GM19455 (cell line): ENCODE results near the gene ARHGAP42.

Experiments
- ATAC-seq: cut with Tn5 transposase; IDR thresholded peaks from one replicate; pipeline ENCODE4 v1.9.1; 2021; ENCODE audit not compliant: unreplicated experiment

ARHGAP42 gene

DNA sequence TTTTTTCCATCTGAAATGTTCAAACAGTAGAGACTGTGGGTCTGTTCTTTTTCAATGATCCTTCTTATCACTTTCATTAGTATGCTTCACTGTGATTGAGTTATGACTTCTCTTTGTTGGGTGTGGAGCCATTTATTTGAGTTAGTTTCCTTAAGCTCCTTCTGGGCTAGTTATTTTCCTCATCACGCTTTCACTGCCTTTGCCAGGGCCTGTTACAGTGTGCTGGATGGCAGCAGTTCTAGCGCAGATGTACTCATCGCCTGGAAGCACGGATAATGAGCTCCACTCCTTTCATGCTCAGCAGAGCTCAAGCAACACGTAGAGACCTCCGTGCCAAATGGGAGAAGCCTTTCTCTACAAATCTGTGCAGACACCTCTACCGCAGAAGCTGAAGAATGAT is 7.0 kb upstream of the ARHGAP42 start:
- no peak for ATAC-seq

DNA sequence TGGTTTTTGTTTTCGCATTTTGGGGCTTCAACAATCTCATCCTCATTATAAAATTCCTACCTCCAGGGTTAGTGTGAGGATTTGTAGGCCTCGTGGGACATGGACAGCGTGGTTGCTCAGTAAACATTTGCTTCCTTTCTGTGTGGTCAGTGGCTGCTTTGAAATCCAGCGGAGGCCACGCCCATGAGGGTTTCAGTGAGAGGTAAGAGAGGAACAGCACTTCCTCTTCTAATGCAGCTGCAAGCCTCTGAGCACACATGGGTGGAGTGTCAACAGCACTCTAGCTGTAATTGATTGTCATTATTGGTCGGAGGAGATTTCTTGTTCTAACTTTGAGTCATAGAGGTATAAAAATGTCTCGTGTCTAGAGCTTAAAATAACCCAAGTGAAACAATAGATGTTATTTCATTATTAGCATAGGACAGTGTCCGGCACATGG is 6.0 kb upstream of the ARHGAP42 start:
- peak; percentile 96 for ATAC-seq

DNA sequence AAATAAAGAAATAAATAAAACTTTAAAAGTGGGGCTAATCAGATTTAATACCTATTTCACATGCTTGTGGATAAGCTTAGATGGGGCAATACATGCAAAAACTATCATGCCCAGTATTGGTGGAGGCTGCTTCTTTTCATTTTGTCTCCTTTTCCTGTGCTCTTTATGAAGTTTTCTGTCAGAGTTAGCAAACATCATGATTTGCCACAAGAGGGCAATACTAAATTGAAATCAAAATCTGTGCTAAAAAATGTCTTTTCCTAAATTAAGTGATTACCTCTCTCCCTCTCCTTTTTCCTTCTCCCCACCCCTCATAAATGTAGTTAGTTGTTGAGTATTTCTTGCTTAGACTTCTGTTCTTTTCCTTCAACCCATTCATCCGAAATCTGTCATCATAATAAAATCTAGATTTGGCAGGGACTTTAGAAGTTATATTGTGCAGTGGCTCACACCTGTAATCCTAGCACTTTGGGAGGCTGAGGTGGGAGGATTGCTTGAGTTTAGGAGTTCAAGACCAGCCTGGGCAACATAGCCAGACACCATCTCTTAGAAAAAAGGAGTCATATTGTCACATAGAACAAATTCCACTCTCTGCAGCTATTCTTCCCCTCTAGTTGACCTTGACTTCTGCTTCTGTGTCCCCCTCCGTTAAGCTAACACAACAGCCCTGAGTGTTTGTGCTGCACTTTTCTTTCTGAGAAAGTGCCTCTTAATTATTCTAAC is 4.7 kb upstream of the ARHGAP42 start:
- no peak for ATAC-seq

DNA sequence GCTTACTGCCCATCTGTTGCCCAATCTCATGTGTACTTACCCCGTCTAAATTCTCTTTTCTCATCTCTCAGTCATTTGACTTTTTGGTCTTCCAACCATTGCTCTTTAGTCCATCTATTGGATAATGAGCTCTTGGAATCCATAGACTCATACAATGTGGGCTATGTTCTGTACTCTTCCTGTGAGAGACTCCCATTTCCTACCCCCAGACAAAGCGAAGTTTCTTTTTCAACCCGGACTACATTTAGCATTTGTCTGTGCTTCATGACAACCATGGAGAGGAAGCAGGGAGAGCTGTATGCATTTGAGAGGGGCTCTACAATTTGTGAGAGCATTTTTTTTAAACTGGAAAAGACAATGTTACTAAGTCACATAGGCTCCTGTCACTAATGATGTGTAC is 4.0 kb upstream of the ARHGAP42 start:
- ATAC-seq = no peak

DNA sequence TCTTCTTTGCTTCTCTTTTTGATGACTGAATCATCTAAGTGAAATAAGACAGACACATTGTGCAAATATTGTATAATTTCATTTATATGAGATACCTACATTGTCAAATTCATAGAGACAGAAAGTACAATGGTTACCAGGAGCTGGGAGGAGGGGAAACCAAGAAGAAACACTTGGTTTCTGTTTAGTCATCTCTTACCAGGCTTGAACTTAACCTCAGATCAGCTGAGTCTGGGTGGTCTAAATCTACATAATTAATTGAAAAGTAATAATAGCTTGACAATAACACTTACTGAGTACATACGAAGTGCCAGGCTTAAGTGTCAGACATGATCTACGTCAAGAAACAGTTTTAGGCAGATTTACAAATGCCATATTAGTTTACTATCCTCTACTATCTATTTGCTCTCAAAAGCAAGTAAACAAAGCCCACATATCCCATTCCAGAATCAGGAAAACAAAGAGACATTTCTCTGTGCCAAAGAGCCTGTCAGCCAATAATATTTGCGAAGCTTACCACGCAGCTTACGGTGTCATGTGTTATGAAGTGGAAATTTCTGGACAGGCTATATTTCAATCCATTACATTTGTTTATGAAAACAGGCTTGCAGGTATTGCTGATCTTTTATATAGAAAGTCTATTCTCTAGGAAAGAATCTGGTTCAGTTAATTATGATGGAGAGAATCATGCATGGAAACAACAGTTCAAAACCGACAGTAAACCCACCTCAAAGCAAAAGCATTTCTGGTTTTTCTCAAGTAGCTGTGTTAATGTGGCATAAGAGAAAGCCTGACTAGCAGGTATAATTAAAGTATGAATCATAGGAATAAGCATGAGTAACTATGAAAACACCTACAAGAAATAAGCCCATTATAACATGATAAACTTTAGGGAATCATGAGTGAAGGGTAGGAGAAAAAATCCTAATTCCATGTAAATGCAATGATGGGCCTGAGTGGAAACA is 2.7 kb upstream of the ARHGAP42 start:
- peak; percentile 31 for ATAC-seq

DNA sequence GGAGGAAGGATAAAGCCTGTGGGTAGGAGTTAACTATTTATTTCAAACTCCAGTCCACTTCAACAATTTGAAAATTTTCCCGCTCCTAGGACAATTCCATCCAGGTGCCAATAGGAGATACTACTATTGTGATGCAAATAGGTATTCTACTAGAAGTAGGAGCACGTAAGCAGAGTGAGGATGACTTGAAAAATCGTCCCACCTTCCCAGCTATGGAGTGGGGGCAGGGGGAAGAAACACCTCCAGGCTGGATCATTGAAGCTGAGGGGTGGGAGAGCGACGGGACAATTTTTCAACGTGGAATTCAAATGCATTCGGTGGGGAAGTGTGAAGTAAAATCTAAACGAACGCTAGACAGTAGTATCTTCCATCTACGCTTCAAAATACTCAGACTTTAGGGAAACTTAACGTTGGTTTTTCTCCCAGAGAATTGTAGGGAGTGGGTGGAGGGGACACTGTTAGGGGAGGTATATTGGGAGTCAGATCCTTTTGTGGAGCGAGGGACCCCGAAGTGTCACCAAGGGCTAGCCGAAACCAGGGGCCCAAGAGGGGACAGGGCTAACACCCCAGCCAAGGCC is 523 bp upstream of the ARHGAP42 start:
- ATAC-seq = no peak

DNA sequence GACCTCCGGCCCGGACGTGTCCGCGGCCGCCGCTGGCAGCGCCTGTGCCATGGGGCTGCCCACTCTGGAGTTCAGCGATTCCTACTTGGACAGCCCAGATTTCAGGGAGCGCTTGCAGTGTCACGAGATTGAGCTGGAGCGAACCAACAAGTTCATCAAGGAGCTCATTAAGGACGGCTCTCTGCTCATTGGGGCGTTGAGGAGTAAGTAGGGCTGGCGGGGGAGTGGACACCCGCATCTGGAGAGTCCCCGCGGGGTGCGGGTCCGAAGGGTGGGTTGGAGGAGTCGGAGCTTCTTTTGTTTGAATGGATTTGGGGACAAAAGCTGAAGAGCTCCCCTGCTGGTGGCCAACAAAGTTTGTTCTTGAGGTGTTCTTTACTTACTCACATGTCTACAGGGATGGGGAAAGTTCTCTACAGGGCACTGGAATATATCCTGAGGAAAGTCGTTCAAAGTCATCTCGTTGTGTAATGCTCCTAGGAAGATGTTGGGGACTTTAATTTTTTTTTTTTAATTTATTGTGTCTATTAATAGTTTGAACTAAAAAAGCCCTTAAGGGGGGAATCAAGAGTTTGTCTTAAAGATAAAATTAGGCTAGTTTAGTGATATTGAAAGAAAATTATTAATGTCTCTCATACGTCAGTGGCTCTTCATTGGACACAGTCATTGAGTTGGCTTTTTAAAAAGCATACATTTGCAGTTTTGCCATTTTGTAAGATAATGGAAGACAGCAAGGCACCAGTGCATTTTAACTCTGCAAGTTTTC is 725 bp downstream of the ARHGAP42 start:
- ATAC-seq = peak; percentile 73

DNA sequence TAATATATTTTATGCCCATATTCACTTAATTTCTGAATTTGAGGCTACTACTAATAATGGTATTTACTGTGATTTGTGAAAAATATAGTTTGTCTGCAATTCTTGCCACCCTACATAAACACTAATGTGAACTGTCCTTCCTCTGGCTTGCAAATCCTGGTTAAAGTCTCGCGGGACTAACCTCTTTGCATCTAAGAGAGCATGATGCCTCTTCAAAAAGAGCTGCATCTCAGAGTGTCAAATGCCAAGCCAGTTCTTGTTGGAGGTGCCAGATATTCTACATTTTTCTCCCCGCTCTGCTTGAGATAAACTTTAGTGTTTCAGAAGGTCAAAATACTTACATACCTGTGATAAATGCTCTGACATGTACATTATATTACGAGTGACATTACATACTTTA is 2.1 kb downstream of the ARHGAP42 start:
- no peak for ATAC-seq

DNA sequence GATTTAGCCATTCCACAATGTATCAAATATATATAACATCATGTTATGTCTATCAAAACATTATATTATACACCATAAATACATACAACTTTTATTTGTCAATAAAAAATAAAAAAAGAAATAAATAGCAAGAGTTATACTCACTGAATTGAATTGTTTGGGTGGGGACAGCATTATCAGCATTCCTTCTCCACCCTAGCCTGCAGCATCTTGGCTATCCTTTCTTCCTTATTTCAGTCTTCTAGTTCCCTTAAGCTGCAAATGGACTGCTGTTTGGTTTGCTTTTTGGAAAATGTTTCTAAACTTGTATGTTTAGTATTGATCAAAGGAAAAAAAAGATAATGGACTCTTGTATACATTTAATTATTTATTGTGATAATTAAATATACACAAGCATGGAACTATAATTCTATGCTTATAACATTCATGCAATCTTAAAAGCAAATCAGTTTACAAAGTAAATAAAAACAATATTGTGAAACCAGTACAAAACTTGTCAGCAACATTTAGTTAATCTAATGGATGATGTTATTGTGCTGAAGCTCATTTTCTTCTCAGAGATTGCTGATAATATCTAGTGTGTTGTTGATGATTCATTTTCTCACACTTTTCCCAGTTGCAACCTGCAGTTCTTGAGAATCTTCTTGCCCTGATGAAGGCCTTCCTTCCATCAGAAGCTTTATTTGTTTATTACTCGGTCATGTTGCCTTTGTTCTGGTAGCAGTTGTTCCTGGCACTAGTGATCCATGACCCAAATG is 5.0 kb downstream of the ARHGAP42 start:
- no peak for ATAC-seq

DNA sequence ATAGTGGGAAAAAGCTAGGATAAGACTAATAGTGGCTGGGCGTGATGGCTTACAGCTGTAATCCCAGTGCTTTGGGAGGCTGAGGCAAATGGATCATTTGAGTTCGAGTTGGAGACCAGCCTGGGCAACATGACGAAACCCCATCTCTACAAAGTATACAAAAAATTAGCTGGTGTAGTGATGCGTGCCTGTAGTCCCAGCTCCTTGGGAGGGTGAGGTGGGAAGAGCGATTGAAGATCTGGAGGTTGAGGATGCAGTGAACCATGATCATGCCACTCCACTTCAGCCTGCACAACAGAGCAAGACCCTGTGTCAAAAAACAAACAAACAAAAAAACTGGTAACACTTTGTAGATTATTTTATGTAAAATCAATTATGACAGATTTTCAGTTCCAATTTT is 8.8 kb downstream of the ARHGAP42 start:
- ATAC-seq = no peak

DNA sequence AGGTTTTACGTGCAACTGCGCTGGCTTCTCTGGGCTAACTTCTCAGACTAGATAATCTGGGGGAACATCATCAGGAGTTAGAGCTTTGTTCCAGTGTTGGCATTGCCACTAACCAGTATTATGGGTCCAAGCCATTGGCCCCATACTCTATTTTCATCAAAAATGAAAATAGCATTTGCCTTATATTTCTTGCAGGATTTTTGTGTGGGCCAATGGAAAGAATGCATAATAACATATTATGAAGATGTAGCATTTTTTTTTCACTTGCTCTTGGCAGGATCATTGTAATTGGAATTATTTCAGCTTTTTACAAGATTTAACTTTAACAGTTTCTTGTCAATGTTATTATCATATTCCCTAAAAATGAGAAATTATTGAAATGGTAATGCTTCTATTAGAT is 16.1 kb downstream of the ARHGAP42 start:
- no peak for ATAC-seq

DNA sequence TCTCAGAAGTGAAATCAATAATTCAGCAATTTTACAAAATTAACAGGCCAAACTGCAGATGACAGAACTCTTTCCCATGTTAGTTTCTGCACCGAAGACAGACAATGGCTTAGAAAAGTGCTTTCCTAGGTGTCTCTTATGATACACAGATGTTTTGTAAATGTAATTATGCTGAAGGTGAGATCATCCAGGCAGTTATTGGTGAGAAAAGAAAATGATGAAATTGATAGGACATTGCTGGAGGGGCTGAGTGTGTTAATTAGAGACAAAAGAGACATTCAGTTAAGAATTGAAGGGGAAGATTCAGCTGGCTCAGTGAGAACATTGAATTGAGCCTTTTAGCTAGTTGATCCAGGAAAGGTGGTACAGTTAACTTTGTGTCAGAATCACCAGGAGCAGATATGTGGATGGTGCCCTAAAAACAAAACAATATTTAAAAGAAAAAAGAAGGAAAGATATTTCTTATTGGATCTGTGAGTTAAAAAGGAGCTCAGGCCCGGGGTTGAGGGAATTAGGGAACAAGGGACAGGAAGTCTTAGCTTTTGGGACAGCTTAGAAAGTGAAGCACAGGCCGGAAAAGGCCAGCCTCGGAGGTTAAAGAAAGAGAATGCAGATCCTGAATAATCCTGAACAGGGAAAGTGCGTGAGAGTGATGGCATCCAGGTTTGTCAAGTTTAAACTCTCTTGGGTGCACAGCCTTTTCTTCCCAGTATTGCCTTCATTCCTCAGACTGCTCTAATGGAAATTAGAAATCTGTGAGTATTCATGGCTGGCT is 16.9 kb downstream of the ARHGAP42 start:
- ATAC-seq = no peak

DNA sequence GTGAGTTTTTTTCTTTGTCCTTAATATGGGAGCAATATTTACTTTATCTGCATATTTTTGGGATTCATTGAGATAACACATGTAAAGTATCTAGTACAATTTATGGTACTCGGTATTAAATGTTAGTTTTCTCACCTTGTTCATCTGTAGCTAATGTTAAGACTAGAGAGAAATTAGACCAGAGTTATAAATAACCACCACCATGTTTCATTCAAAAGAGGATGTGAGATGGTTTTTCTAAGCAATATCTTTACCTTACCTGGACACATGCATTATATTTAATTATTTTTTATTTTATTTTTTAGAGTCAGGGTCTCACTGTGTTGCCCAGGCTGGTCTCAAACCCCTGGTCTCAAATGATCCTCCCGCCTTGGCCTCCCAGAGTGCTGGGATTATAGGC is 18.4 kb downstream of the ARHGAP42 start:
- ATAC-seq = no peak

DNA sequence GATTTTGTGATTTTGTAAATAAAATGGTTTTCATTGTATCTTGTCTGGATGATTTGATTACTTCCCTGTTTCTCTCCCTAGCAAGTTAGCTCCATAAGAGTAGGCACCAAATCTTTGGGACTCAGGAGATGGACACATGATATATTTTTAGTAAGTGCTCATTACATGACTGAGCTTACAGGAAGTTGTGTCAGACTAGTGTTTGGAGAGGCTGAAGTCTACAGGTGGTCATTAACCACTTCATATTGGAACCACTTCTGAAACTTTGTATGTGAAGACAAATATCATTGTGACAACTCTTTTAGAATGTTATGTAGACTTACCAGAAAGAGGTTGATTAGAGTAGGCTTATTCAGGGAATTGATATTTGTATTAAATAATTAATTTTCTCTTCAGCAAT is 19.1 kb downstream of the ARHGAP42 start:
- peak; percentile 48 for ATAC-seq

DNA sequence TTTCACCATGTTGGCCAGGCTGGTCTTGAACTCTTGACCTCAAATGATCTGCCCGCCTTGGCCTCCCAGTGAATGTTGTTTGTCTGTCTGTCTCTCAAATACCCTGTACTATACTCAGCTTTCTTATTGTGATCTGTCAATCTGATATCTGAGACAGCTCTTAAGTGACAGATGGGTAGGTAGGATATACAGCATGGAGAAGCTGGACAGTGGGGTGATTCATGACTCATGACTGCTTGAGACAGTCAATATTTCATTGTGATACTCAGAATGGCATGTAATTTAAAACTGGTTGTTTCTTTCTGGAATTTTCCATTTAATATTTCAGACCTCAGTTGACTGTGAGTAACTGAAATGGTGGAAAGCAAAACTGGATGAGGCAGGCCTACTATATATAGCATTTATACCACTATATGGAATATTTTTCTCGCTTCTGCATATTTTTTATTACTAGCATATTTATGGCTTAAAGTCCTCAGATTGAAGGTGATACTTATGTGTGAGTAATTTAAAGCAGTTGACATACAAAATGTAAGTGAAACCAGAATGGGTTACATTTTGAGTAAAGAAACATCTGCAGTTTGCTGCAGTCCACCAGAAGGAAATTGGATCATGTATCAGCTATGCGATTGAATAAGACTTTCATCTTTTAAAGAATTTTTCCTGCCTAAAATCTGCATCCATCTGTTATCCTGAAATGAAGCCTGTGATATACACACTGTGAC is 22.3 kb downstream of the ARHGAP42 start:
- peak; percentile 75 for ATAC-seq

DNA sequence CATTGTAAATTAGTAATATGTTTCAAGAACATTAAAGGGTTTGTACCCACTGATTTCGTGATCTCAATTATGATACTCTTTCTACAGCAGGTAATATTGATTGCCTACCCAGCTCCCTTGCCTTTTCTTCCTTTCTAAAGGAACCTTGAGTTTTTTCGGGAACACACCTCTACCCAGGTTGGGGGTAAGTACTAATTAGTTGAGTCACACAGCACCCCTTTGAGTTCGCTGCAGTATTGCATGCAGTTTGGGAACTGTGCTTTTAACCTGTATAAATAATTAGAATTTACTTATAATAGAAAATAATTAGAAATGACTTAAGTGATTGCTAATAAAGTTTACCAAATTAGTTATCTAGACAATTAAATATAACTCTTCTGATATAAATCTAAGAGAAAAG is 24.9 kb downstream of the ARHGAP42 start:
- ATAC-seq = no peak

DNA sequence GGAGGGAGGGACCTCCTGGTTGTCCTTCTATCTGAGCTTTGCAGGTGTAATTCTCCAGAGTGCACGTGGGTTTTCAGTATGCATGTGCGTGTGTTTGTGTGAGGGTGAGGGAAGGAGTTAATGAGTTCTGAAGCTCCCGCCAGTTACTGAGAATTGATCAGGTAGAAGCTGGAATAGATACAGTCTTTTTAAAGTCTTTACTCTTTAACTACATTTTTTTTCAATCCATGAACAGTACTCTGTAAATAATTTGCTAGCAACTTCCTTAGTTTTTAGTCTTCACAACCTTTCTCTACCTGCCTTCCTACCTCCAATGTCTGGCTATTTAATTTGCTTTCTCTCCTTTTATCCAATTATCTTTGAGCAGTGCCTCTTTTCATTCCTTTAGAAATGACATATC is 25.5 kb downstream of the ARHGAP42 start:
- ATAC-seq = no peak

DNA sequence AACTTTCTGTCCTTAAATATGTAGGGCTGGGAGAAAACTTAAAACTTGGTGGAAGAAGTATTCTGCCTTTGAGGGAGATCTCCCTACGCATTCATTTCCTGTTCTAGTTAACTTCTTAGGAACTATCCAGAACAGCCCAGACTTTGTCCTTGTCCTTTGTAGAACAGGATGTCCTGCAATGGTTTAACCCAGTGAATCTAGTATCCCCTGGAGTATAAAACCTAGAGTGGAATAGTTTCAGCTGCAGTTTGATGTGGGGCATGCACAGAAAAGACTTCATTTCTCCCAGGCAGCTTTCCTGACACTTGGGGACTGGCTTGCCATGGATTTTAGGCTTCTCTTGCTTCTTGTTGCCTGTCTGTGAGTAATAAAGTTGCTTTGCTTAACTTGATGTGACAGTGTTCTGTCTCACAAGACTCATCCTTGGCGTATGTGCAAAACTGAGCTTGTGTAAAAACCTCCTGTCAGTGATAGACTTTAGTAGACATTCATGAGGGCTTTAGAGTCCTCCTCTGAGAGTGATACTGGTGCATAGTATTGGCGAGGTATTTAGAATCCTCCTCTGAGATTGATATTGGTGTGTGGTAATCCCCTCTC is 28.2 kb downstream of the ARHGAP42 start:
- no peak for ATAC-seq

DNA sequence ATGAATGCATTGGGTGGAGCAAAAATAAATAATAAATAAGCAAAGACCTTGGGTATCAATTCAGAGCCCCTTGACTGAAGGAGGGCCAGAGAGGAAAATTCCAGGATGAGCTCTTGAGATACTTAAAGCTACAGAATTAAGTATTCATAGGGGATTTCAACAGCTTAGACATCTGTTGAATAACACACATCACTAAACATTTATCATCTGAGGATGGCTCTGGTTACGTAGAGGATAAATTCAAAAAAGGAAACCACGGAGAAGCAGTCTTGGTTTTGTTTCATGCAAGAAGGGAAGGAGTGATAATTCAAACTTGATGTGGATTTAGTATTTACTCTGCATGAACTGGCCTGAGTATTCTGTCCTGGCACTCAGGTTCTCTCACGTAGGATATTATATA is 29.8 kb downstream of the ARHGAP42 start:
- no peak for ATAC-seq
